SKM-1 (cell line): ENCODE data around the gene MEF2D.

ENCODE experiments used
- DNase-seq: peaks from one replicate; lab custom pipeline; 2025; ENCODE audit not compliant: unreplicated experiment; lab: John Stamatoyannopoulos, UW

Gene MEF2D

DNA sequence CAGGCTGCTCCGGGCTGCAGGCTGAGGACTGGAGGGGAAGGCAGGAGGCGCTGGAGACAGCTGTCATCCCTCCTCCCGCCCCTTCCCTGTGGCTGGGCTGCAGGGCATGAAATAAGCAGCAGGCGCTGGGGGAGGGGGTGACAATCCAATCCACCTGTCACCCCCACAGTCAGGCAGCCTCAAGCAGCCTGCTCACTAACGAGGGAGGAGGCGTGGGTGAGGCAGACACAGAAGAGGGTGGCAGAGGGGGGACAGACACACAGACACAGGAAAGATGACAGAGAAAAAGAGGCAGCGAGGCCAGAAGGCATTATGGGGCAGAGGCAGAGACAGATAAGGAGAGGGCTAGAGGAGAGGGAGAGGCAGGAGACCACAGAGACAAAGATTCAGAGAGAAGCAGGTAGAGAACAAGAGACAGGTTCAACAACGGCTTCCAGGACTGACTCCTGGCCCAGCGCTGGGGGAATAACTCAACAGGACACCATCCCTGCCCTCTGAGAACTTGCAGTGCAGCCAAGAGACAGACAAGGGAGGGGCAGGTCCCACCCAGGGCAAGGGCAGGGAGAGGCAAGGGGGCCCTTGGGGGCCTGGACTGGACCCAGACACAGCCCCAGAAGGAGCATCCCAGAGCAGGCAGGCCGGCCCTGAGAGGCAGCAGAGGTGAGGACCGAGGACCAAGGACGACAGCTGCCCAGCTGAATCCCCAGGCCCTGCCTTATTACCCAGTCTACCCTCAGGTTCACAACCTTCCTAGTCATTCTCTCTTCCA, 11.2 kb downstream of the MEF2D start:
- no peak for DNase-seq

DNA sequence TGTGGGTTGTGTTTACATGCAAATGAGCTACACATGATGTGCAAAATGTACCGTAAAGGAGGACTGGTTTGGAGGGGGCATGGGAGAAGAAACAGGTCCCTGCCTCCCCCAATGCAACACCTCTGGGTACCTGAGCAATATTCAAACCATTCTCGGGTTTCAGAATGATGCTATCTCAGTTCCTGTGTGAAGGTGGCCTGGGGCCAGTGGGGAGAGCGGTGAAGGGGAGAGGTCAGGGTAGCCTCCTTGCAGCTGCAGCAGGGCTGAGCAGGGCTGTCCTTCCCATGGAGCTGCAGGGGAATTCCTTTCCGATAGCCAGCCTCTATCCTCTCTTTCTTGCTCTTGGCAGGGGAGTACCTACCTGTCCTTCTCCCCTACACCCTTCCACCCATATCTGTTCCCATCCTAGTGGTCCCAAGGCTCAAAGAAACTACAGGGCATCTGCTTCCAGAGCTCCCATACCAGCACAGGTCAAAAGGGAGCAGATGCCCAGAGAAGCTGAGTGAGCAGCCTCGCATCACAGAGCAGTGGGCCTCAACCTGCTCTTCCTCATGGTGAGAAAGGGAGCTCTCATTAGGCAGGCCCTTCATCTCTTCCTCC, 11.9 kb downstream of the MEF2D start:
- DNase-seq: no peak

DNA sequence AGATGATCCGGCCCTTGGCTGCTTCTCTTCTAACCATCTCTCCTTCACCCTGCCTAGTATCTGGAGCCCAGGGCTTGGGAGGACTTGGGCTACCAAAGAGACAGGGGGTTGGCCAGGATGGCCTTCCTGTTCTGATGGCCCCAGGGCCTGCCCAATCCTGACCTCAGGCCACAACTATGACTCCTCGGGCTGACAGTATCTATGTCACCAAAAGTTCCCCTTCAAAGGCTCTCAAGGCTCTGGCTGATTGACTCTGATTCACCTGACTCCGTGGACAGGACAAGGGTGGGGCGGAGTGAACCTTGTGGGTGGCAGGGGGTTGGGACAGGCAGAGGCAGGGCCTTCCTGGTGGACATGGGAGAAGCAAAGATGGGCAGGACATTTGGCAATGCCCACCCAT, 12.7 kb downstream of the MEF2D start:
- no peak for DNase-seq

DNA sequence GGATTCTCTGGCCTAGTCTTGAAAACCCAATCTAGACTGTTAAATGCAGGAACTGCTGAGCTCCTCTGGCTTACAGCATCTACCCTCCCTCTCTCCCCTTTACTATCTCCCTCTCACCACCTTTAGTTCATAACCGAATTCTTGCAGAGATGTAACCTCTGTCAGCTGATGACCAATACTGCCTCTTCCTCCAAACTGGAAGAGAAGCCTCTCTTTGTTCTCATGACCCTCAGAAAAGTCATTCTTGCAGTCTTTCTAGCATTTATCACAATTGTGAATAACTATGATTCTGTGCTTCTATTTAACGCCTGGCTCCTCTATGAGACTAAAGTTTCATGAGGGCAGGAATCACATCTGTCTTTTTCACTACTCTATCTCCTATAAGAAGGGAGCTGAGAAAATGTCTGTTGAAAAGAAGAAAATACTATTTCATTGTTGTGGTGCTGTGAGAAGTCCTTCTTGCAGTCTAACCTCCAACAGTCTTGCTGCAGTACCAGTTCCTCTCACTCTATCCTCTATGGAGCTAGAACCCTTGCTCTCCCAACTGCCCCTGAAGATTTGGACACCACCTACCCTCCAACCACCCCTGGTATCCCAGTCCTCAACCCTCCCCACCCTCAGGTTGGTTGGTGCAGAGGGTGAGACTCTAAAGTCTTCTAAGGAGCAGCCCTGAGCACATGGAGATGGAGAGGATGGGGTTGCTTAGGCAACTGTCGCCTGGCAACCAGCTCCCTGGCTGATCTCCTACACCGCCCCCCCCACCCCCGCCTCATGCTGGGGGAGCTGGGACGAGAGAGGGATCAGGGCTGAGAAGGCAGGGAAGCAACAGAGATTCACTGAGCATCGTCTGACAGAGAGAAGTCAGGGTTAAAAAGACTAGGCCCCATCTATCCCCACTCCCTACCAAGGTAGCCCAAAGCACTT, 13.9 kb downstream of the MEF2D start:
- no peak for DNase-seq

DNA sequence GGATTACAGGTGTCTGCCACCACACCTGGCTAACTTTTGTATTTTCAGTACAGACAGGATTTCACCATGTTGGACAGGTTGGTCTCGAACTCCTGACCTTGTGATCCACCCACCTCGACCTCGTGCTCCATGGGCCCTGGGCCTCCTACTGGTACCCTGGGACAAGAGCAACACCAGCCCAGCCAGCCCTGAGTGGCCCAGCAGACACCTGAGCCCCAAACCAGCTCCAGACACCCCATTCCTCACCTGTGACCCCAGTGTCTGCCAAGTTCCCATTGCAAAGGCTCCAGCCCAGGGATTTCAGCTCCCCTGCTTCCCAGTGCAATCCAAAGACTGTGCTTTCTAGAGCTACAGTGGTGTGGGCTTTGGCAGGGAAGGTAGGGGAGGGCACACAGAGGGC, 14.6 kb downstream of the MEF2D start:
- no peak for DNase-seq

DNA sequence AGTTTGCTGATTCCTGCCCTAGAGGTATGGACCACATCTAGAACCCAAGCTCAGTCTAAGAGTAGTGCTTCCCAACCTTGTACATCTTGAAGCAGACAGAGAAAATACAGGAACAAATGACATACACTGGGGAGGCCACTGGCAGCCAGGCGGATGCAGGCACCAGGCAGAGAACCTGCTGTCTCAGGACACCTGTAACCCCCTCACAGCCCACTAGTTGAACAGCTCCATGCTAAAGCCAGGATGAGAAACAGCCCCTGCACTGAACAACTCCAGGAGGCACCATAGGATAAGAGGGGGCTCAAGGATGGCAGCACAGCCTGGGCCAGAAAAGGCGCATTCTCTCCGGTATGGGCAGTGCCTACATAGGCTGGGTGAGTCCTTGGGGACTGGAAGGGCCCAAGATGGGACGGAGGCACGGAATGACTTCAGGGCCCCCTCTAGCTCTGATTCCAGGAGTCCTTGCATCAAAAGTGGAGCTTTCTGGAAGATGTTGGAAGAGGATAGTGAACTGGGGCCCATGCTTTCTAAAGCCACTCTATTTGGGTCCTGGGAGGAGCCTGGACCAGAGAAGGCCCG, 16.0 kb downstream of the MEF2D start:
- no peak for DNase-seq

DNA sequence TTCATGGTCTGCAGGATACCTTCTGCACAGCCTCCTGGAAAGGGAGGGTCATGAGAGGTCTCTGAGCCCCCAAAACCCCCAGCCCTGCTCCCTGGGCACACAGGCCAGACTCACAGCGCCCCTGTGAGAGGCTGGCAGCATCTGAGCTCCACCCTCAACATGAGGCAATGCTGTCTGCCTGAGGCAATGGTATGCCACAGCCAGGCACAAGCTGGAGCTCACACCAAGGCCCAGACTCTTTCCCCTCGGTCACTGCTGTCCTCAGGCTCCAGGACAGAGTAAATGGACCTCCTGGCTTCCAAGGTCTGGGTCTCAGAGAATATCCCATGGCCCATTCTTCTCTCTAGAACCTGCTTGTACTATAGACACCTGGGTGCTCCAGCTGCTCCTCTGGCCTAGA, 17.2 kb downstream of the MEF2D start:
- DNase-seq: no peak

DNA sequence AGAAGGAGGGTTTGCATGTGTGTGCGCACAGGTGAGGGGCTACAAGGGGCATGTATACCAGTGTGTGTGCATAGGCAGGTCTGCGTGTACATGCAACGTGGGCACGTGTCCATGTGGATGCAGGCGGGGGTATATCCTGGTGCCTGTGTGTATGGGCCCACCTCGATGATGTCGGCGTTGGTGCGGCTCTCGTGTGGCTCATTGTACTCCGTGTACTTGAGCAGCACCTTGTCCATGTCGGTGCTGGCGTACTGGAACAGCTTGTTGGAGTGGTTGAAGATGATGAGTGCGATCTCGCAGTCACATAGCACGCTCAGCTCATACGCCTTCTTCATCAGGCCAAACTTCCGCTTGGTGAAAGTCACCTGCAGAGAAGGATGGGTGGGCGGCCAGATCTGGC, 18.3 kb downstream of the MEF2D start:
- no peak for DNase-seq

DNA sequence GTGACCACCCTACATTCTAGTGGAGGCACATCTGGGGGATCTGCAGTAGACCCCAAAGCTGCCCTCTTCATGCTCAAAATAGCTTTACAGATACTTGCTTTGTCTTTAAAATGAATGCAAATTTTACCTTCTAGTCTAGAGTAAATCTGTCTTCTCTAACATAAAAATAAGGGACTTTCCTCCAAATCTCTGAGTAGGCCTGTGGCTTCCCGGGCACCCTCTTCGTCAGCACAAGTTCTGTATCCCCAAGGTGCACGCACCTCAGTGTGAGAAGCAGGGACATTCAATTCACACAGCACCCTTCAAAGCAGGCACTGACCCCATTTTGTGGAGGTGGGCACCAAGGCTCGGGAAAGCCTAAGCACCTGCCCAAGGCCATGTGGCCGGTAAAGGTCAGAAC, 19.0 kb downstream of the MEF2D start:
- no peak for DNase-seq

DNA sequence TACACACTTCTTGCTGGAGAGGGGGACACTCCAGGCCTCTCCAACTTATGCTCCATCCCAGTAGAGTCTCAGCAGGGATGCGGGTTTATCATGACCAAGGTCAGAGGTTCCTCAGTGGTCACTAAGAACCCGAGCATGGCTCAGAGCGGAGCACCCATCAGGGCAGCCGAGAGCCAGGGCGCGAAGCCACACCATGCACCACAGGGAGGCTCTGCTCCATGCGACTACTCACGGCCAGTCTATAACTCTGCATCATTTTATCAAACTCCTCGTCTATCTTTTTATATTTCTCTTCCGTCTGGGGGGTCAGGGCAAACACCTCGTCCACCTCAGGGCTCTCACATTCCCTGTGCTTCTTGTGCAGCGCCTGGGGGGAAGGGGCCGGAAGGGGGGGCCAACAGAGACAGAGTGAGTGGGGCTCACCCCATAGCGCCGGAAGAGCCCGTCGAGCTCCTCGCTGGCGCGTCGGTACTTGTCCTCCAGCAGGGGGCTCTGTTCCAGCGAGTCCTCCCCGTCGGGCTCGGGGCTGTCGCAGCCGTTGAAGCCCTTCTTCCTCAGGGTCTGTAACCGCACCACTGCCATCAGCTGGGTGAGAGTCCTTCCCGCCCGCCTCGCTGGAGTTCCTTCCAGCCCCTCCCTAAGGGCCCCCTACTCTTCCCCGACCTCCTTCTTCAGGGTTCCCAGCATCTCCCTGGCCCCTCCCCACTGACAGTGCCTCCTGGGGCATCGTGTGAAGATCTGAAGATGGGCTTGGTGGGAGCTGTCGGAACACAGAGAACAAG, 20.0 kb downstream of the MEF2D start:
- DNase-seq: no peak

DNA sequence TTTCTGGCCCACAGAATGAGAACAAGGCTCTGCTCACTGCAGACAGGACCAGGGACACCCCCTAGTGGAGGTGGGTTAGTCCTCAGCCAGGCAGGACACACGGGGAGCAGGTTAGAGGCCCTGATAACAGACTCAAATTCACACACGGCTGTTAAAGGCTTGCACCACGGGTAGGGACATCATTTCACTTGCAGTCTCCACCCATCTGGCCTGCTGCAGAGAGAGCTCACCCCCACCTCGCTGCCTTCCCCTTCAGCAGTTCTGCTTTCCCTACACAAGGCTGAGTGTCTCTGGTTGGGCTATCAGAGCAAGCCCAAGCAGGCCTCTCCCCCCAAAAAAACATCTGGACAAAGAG, 20.6 kb downstream of the MEF2D start:
- no peak for DNase-seq

DNA sequence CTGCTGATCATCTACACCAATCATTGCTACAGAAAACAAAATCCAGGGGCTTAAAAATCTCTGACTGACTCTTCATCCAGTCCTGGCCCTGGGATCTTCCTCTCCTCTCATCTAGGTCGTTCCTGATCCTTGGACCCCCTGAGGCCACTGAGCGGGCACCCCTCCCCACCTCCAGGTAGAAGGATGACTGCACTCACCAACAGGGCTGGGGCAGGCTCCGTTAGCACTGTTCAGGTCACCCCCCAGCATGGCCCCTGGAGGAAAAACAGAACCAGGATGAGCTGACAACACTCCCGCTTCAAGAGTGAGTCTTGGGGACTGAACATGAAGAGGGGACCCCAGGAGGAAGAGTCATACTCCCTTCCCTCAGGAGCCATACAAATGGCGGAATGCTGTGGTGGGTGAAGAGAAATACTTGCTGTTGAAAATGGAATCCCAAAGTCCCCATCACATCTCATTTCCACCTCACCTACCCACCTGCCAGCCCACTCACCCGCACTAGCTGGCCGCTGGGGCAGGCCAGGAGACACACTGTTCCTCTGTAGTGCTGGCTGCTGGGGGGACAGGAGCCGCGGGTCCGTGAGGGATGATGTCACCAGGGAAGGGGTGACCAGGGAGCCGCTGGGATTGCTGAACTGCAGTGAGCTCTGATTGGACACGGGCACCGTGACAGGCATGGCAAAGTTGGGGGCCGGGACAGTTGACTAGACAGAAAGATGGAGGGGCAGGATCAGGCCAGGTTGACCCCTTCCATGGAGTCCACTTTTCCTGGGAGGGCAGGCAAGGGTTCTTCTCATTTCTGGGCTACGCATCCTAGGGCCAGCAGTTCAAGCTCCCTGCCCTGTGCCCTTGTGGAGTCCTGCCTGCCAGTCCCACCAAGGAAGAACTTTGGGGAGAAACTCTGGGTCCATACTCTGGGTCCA, 21.2 kb downstream of the MEF2D start:
- DNase-seq: no peak

DNA sequence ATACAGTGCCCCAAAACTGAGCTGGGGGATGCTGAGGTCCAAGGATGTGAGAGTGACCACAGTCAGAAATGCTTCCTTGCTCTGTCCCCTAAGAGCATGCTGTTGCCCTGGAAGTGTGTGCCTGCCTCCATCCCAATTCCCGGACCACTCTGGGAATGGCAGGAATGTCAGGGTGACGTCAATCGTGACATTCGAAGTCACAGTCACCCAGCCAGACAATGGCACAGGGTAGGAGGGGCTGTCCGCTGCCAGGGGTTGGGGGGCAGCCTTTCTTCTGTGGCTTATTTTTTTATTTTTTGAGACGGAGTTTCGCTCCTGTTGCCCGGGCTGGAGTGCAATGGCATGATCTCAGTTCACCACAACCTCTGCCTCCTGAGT, 22.3 kb downstream of the MEF2D start:
- no peak for DNase-seq

DNA sequence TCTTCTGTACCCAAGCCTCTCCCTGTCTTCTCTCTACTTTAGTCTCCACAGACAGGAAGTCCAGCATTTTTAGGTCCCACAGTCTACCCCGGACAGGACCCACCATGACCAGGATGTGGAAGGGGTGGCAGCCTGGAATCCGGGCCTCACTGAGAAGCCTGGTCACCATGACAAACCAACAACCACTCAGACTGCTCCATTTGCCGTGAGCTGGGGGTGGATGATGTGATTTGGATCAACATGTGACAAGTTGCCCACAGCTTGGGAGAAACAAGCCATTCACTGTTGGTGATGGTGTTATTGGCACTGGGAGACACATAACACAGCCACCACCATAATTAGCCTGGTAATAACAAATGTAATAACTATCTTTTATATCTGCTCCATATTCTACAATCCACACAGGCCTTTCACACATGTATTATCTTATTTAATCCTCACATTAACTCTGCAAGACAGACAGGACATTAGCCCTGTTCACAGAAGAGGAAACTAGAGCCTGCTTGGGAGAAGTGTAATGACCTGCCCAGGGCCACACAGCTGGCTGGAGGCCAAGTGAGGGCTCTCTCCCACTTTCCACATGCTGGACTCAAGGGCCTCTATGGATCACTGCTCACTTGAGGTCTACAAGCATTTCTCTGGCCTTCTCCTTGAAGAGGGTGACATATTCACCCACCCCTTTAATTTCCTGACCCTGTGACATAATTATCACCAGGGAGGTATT, 22.9 kb downstream of the MEF2D start:
- no peak for DNase-seq

DNA sequence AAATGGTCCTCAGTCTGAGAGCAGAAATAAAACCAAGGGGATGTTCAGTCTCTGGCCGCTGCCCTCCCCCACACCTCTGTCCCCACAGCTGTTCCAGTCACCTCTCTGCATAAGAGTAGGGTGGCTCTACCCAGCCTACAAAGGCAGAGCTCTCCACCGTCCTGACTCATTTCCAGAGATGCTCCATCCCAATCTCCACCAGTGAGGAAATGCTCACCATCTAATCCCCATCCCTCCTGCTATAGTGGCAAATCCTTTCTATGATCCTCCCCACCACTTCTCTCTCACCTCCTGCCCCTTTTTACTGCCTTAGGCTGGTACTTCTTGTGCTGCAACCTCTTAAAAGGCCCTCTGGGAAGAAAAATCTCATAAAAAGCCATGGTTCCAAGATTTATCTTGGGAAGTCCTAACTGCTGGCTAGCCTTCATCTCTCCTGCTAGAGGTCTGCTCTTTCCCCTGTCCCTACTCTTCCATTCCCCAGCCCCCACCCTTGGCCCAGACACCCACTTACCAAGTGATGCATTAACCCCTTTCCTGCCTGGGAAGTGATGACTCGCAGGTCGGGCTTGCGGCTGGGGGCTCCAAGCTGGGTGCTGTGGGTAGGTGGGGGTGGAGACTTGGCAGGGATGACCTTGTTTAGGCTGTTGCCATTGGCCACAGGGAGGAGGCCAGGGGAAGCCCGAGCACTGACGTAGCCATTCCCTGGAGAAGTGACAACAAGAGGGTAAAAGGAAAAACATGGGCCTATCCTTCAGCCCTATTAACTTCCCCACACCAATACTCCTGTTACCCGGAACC, 23.9 kb downstream of the MEF2D start:
- DNase-seq: no peak

DNA sequence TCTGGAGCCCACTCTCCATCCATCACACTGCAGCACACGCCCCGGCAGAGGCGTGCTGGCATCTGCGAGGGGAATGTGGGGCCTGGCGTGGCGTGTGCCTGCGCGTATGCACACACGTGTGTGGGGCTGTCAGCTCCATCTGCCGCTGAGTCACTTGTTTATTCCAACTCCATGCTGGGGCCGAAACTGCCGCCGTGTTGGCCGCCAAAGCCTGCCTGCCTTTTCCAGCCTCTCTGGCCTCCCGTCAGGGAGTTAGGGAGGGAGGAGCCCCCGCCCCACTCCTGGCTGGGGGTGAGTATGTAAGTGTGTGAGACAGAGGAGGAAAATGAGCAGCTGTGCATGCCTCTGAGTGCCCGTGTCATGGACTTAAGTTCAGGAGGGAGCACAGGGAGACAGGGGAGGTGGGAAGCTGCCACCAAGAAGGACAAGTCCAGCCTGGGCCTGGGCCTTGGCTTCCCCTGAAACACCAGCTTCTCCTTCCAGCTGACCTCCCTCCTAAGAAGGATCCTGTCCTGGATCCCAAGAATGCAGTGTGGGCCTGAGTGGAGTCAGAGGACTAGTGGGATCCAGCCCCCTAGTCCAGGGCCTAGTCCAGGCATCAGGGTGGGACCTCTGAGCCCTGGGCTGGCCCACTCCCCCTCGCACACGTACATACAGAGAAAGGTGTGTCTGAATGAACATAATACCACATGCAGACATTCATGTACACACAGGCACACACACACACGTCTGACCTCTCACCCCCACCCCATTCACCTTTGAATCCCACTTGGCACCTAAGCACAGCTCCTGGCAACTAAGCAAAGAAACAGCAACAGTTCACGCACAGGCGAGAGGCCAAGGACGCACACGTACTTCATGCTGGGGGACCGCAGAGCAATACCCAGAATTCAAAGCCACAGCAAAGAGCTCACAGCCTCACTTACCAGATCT, 24.7 kb downstream of the MEF2D start:
- DNase-seq: no peak

DNA sequence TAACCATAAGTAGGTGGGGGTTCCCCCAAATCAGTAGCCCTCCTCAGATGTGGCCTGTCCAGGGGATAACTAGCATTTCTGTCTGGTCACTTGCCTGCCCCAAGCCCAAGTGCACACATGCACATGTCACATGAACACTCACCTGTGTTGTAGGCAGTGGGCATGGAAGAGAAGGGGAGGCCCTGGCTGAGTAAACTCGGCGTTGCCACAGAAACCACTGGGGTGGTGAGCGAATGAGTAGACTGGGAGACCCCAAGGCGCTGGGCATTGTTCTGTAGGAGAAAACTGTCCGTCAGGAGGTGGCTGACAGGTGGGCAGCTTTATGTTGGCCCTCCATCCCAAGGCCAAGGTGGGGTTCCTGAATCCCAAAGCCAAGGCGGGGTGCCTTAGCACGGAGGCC, 25.6 kb downstream of the MEF2D start:
- no peak for DNase-seq
